Spleen (tissue), 7 donors: ENCODE results near the gene LYPD1.

Source experiments
- CTCF ChIP-seq, 11 experiments: fragments of 200-600 bp in 7 of 11; fragments of 450-650 bp in 4 of 11; sonication (generic) in 4 of 11; IDR thresholded peaks in 8 of 11; conservative IDR thresholded peaks in 3 of 11; 1 replicate in 7 of 11; 2 replicates in 4 of 11; pipeline versions ENCODE4 v1.4.0 to v1.8.0; 2016 to 2021; ENCODE audit warnings: antibody characterized with exemption in 11 of 11, inconsistent platforms in 4 of 11, mild to moderate bottlenecking in 1 of 11
- POLR2A ChIP-seq, 3 donors: fragments of 450-650 bp; IDR thresholded peaks; one replicate each; pipeline ENCODE4 v1.5.1; 2017; ENCODE audit warnings: antibody characterized with exemption in 3 of 3, mild to moderate bottlenecking in 1 of 3
- POLR2AphosphoS5 ChIP-seq, 3 donors: sonication (generic); formaldehyde crosslinking; IDR thresholded peaks; one replicate each; pipeline ENCODE4 v1.5.1; 2017; ENCODE audit warnings: antibody characterized with exemption in 3 of 3
- donor health status: DM: no; HTN: no; CAD: no; lungs with moderate emphysema.
- donor health status: DM: no; HTN: no; CAD: no.
- donor health status: DM: no; HTN: no; CAD: no.

- TF ChIP-seq CTCF (IDR thresholded peaks at IDR 0.05 in 8 of 11, conservative IDR thresholded peaks at IDR 0.05 in 3 of 11) (no peak), POLR2A (IDR thresholded peaks at IDR 0.05) (no peak), POLR2AphosphoS5 (IDR thresholded peaks at IDR 0.05) (no peak)
Observed at GRCh38 chr2:132605236-132606180, 64.5 kb downstream of the LYPD1 start.
